Stimulated activated CD4-positive, alpha-beta T cell treated with anti-CD3 and anti-CD28 coated beads, Interleukin-12 subunit alpha, Interleukin-12 subunit beta, amount 100 ng/mL, for 48 hours (primary cell): ENCODE data around the gene YWHAB.

Experiments used
- DNase-seq, 3 donors: peaks; one replicate each; pipeline ENCODE4 v3.0.0-alpha.2; 2020; ENCODE audit warnings: low read depth in 2 of 3, low spot score in 1 of 3

Gene YWHAB

DNA sequence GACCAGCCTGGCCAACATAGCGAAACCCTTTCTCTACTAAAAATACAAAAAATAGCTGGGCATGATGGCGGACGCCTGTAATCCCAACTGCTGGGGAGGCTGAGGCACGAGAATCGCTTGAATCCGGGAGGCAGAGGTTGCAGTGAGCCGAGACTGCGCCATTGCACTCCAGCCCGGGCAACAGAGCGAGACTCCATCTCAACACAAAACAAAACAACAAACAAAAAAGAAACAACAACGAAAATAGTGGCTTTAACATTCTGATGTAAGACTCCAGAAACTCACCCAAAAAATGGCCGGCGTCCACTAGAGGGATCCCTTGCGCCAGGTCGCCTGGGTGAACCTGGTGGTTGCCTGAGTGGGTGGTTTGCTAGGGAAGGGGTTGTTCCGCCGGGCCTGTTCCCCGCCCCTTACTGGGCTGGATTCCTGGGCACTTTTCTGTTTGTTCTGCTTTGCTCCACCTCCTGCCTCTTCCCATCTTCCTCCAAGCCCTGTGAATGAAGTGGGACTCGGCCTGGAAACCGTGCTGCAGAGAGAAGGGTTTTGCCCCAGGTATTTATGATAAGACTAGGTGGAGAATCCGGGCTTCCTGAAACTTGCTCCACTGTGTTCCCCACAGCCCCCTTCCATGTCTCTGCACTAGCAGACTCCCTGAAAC is 25.9 kb downstream of the YWHAB start:
- DNase-seq = peak; percentile 35 to 48 (median 36)

DNA sequence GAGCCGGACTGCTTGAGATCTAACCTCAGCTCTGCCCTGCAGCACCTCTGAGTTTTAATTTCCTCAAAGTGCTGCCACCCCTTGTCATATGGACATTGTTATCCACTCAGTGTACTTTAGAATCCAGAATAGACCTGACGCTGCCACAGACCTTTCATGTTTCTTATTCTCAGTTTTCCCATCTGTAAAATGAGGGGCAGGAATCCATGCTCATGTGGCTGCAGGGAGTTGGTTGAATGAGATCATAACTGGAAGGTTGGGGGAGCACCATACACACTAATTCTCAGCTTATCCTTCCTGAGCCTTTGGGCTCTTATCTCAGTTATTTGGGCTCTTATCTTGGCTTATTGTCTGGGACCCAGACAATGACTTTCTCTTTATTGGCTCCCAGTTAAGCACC is 26.7 kb downstream of the YWHAB start:
- no peak for DNase-seq

DNA sequence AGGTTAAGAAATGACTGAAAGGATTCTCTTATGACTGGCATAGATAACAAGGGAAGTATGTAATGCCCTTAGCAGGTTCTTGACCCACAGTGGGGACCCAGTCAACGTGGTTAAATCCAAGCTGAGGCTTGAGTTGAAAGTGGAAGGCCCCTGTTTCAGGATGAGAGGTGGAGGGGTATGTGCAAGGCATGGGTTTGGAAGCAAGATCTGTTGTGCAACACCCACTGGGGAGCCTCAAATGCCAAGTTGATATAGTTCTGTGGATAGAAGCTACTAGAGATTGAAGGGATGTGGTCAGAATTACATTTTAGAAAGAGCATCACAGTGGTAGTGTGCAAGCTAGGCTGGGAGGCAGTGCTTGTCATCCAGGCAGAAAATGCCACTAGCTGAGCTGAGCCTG is 29.4 kb downstream of the YWHAB start:
- no peak for DNase-seq

DNA sequence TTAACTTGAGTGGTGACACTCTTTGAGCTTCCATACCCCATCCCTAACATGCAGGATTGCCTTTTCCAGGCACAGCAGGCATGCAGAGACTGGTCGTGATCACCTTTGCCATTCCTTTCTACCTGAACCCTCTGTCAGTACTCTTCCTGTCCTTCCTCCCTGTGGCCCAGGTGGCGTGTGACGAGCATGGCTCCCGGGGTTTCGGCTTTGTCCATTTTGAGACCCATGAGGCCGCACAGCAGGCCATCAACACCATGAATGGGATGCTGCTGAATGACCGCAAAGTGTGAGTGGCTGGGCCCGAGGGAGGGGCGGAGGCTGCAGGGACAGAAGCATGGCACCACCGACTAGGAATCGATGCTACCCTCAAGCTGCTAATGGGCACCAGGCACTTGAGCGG is 31.1 kb downstream of the YWHAB start:
- no peak for DNase-seq

DNA sequence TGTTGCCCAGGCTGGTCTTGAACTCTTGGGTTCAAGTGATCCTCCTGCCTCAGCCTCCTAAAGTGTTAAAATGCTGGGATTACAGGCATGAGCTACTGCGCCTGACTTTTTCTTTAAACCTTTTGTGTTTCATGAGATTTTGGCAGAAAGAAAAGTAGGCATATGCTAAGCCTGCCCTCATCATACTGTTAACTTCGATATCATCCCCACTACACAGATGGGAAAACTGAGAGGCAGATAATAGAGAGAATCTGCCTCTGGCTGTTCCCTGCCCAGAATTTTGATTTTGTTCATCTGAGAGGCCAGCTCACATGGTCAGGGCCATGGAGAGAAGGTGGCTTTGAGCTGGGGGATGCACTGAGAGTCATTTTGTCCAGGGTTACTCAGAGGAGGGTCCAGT is 31.9 kb downstream of the YWHAB start:
- DNase-seq = no peak

DNA sequence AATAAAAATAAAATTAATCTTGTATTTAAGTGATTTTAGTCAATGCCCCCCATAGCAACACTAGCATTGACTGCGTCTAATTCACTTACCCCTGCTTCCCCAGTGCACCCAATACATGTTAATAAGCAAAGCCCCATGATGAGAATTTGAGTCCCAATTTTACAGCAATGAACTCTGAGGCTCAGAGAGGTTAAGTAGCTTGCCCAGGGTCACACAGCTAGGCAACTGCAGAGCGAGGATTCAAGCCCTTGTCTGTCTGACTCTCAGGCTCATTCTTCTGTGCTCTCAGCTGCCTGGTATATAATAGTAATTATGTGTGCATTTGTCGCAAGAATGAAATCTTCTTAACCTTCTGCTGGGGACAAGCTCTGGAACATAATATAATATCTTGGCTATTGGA is 32.8 kb downstream of the YWHAB start:
- no peak for DNase-seq

DNA sequence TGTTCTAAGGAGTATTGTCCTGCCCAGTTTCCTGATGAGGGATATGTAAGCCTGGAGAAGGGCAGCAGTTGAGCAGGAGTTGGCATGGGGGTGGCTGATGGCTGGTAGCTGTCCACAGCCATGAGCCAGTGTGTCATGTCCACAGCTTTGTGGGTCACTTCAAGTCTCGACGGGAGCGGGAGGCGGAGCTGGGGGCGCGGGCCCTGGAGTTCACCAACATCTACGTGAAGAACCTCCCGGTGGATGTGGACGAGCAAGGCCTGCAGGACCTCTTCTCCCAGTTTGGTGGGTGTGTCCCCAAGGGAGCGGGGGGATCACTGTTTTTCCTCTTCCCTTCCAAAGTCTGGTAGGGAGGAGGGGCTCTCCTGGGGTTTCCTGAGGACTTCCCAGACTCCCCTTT is 33.3 kb downstream of the YWHAB start:
- no peak for DNase-seq

DNA sequence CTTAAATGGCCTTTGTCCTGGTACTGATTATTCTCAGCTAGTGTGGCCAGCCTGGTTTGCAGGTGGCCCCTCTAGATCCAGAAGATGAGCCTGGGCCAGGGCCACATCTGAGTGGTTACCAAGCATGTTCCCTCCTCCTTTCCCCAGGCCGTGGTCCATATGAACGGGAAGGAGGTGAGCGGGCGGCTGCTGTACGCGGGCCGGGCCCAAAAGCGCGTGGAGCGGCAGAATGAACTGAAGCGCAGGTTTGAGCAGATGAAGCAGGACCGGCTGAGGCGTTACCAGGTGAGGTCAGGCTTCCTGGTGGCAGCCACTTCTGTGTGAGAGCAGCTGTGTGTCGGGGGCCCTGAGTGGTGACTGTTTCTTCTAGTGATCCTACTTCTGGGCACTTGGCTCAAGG is 35.9 kb downstream of the YWHAB start:
- DNase-seq = no peak

DNA sequence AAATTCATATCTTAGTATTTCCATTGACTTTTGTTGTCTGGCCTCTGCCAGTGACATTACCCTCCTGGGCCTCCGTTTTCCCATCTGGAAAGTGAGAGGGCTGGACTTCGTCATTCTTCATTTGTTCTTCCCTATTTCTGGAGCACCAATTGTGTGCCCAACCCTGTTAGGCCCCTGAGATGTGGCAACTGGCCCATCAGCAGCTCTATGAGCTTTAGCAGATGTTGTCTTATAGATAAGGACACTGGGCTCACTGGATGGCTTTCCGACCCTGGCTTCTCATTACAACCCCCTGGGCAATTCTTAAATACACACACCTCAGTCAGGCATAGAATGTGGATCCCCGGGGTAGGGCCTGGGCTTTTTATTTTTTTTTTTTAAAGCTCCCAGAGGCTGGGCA is 39.0 kb downstream of the YWHAB start:
- DNase-seq = no peak

DNA sequence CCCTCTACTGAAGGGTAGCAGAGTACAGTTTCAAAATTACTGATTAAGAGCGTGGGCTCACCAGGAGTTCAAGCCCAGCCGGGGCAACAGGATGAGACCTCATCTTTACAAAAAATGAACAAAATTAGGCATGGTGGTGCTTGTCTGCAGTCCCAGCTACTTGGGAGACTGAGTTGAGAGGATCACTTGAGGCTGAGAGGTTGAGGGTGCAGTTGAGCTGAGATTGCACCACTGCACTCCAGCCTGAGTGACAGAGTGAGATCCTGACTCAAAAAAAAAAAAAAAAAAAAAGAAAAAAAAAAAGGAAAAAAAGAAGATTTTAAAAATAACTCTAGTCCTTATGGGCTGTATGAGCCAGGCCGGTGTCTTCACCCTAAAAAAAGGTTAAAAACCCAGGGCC is 43.1 kb downstream of the YWHAB start:
- DNase-seq = no peak

DNA sequence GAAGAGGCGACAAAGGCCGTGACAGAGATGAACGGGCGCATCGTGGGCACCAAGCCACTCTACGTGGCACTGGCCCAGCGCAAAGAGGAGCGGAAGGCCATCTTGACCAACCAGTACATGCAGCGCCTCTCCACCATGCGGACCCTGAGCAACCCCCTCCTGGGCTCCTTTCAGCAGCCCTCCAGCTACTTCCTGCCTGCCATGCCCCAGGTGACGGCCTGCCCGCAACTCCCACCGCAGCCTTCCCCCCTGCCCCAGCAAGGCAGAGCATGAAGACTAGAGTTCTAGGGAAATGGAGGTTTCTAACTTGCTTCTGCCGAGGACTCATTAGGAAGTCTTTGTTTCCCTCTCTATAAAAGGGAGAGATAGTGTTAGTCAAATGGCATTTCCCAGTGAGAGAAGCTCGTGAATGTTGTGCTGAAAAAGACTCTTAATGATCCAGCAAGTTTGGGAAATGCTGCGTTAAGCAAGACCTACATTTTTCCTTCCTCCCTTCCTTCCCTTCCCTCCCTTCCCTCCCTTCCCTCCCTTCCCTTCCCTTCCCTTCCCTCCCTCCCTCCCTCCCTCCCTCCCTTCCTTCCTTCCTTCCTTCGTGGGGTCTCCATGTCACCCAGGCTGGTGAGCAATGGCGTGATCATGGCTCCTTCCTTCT is 45.1 kb downstream of the YWHAB start:
- no peak for DNase-seq

DNA sequence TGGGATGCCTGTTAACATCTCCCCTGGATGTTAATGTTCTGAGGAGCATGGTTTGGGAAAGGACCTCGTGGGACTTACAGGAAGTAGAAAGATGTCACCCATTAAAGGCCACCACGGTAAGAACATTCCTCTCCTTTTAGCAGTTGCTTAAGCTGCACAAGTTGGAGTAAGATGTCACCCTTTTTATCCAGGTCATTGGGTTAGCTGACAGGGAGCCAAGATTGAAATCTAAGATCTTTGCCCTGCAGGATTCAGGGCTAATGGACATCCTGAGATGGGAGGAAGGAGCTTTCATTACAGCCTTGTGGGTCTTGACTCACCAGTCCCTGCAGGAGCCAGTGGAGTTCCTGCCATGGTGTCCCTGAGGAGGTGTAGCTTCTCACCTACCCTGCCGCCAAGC is 46.4 kb downstream of the YWHAB start:
- no peak for DNase-seq

DNA sequence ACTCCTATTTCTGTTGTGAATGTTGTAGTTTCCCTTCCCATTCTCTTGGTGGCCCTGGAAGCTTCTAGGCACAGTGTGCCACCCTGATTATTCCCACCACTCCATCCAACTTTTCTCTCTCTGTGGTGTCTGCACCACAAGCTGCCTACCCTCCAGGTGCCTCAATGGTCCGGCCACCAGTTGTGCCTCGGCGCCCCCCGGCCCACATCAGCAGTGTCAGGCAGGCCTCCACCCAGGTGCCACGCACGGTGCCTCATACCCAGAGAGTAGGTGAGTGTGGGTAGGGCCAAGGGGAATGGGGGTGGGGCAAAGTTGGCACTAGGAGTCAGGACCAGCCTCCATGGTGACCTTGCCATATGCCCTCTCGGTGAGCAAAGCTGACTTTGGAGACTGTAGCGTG is 47.4 kb downstream of the YWHAB start:
- DNase-seq = no peak

DNA sequence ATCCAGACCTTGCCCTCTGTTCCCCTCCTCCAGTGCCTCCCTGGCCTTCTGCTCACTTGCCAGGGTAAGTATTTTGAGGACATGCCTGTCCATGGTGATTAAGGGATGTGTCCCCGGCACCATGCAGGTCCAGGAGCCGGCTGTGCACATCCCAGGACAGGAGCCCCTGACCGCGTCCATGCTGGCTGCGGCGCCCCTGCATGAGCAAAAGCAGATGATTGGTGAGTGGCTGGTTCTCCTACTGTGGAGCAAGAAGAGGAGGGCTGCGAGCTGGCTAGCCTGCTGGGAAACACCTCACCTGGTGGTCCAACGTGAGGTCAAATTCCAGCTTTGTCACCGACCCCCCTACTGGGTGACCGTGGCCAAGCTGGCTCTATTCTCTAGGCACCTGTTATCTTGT is 51.0 kb downstream of the YWHAB start:
- no peak for DNase-seq

DNA sequence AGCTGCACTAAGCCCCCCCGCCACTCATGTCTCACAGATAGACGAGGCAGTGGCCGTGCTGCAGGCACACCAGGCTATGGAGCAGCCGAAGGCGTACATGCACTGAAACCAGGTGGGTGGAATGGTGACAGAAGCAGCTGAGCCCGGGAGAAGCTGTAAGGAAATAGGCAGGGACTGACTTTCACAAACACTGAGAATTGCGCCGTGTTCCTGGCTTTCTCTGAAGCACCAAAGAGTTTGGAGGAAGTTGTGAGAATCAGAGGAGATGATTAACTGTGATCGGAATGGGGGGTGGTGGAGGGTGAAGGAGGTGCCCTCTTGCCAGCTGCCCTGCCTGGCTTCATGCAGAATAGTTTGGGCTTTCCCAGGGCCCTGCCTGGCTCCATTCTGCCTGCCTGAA is 53.1 kb downstream of the YWHAB start:
- DNase-seq = no peak

DNA sequence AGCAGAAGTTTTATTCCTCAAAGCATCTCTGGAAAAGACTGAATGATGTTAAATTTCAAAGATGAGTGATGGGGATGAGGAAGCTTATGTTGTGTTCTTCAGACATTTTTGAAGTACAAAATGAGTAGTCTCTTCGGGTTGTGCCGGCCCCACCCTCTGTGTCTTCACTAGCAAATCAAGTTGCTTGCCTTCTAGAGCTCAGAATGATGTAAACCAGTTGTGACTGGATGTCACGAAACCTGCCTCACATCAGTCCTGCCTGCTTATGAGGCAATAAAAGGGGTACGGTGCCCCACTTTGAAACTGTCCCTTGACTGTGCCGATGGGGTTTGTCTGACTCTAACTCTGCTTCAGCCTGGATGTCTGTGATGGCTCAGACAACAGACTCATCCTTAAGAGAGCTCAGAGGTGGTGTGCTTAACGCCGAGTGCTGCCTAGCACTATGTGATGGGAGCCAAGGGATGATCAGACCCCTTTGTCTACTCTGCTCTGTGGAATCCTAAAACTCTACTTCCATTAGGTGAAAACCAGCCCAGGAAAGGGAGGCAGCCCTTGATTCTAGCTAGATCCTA is 55.7 kb downstream of the YWHAB start:
- DNase-seq = no peak

DNA sequence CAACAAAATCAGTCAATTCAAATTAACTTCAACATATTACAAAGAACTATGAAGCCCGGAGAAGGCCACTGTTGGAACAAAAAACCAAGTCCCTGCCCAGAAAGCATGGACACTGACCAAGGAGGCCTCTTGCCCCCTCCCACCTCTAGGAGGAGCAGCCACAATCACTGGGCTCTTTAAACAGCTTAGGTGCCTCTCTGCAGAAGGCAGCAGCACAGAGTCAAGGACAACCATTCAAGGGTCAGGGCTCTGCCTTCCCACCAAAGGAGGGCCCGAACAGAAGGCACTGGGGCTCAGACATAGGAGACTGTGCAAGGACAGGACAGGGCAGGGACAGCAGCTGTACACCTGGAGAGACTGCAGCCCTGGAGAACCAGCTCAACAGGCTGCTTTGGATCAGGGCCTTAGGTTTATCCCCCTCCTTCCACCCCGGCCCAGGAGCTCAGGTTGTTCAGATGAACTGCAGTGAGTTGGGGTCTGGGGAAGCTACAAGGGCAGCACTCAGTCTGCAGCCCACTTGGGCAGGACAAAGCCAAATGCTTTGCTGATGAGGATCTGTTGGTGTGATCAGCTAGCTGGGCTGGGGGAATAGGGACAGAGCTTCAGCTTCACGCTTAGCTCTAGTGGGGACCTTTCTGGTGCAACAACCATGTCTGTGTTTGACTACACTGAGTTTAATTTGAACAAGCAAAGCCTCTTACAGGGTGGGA is 56.9 kb downstream of the YWHAB start:
- no peak for DNase-seq

DNA sequence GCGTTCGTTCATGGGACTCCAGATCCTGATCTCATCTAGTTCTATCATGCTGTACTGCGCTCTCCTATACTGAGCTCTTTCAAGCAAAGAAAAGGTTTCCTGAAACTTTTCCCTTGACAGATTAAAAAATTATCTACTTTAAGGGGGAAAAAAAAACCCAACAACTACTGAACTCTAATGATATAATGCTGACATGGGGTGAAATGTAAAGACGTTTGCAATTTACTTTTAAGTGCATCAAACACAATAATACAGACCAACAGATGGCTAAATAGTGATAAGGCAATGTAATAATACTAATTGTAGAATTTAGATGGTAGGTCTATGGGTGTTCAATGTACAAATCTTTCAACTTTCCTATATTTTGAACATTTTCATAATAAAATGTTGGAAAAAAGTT is 58.3 kb downstream of the YWHAB start:
- no peak for DNase-seq

DNA sequence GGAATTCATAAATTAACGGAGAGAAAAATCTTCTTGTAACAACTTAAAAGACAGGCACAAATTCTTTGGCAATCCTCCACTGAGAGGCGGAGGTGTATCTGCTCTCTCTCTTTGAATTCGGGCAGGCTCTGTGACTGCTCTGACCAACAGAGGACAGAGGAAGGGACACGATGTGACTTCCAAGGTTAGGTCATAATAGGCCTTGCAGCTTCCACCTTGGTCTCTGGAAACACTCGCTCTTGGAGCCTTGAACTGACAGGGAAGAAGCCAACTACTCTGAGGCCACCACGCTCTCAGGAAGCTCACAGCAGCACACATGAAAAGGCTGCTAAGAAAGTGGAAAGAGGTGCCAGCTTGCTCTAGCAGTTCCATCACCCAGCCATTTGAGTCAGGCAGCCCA is 59.8 kb downstream of the YWHAB start:
- DNase-seq = no peak

DNA sequence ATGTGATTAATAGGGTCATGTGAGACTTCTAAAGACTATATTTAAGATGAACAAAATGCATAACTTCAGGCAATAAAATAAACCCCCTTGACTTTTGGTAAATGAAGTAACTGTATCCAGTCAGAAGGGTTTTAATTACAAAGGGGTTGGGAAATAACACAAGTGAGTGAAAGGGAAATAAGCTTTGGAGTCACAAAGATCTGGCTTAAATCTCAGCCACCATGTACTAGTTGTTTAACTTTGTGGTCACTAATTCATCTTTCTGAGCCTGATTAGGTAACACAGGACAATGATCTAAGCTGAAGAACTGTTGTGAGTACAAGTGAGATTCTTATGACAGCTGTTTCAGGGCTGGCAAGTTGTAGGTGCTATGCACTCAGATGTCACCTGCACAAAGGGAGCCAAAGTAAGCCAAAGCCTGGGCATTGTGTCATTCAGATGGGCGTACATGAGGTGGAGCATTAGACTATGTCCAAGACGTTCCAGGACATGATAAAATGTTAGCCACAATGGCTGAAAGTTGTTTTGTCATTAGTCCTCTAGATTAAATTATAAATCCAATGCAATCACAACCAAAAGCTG is 60.9 kb downstream of the YWHAB start:
- no peak for DNase-seq

DNA sequence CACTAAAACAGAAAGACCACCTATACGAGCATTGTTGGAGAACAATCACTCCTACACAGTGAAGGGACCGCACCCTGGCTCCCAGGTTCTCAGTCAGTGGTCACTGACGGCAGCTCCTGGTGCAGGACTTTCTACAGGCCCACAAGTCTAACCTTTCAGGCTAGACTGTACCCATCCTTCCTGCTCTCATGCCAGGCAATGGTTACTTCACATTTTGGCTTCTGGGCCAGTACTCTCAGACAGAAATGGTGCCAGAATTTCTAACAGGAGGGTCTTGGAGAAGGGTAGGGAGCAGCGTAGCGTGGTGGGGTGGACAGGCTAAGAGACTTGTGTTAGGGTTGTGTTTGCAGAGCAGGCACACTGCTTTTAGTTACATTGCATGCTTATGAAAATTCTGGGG is 62.6 kb downstream of the YWHAB start:
- DNase-seq = no peak

DNA sequence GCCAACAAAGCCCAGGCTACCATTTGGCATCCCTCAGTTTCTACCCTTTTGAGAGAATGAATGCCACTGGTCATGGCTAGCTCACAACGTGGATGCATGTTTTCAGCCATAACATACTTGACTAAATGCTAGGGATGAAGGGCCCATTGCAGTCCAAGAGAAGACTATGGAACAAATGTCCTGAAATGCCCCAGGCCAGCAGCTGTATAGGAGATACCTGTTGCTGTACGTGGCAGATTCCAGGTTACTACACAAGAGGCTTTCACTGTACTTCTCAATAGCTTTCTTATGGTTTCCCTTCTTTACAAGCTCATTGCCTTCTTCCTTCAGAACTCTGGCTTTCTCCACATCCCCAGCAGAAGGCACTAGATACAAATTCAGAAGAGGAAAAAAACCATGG is 63.0 kb downstream of the YWHAB start:
- DNase-seq = no peak
